HepG2 (cell line): Measurements from ENCODE around the gene PASK.

Experiments used
- CTCF ChIP-seq: sonication (generic); formaldehyde crosslinking; IDR thresholded peaks from 2 replicates; pipeline ENCODE4 v1.5.0; 2020; ENCODE audit warnings: mild to moderate bottlenecking, missing genetic modification reagents, moderate library complexity
- EP300 ChIP-seq, 3 experiments: sonication (generic) in 1 of 3; formaldehyde crosslinking in 1 of 3; IDR thresholded peaks; 2 replicates each; pipeline versions ENCODE4 v1.5.1 to v1.6.1; 2011 to 2020; ENCODE audit warnings: low read depth in 2 of 3, low read length in 2 of 3, borderline replicate concordance in 1 of 3, improper control_type of control experiment in 1 of 3, mild to moderate bottlenecking in 1 of 3, missing genetic modification reagents in 1 of 3, moderate library complexity in 1 of 3
- HNRNPLL ChIP-seq: fragments of 200-400 bp; formaldehyde crosslinking; IDR thresholded peaks from 2 replicates; pipeline ENCODE4 v1.6.1; 2017; ENCODE audit warnings: mild to moderate bottlenecking, low read depth, low read length; ENCODE audit not compliant: poor library complexity, severe bottlenecking
- MEIS1 ChIP-seq: sonication (generic); formaldehyde crosslinking; IDR thresholded peaks from 2 replicates; pipeline ENCODE4 v1.9.0; 2021; ENCODE audit warnings: mild to moderate bottlenecking, missing genetic modification reagents, moderate library complexity, borderline replicate concordance
- POGZ ChIP-seq: sonication (generic); formaldehyde crosslinking; IDR thresholded peaks from 2 replicates; pipeline ENCODE4 v1.4.0; 2020; ENCODE audit warnings: mild to moderate bottlenecking, missing genetic modification reagents
- USF2 ChIP-seq, 2 experiments: sonication (generic) in 1 of 2; formaldehyde crosslinking in 1 of 2; IDR thresholded peaks; 2 replicates each; pipeline versions ENCODE4 v1.5.1 to v1.6.1; 2011 to 2020; ENCODE audit warnings: borderline replicate concordance in 1 of 2, low read depth in 1 of 2, low read length in 1 of 2, mild to moderate bottlenecking in 1 of 2, missing genetic modification reagents in 1 of 2, moderate library complexity in 1 of 2
- ZFP36L1 ChIP-seq: sonication (generic); formaldehyde crosslinking; IDR thresholded peaks from 2 replicates; pipeline ENCODE4 v1.8.0; 2022; ENCODE audit warnings: mild to moderate bottlenecking, missing genetic modification reagents, moderate library complexity
- TF ChIP-seq, protein P1 (sequence below): sonication (generic); formaldehyde crosslinking; IDR thresholded peaks from 2 replicates; pipeline ENCODE4 v1.5.1; 2020; ENCODE audit warnings: mild to moderate bottlenecking, missing genetic modification reagents, moderate library complexity

DNA sequence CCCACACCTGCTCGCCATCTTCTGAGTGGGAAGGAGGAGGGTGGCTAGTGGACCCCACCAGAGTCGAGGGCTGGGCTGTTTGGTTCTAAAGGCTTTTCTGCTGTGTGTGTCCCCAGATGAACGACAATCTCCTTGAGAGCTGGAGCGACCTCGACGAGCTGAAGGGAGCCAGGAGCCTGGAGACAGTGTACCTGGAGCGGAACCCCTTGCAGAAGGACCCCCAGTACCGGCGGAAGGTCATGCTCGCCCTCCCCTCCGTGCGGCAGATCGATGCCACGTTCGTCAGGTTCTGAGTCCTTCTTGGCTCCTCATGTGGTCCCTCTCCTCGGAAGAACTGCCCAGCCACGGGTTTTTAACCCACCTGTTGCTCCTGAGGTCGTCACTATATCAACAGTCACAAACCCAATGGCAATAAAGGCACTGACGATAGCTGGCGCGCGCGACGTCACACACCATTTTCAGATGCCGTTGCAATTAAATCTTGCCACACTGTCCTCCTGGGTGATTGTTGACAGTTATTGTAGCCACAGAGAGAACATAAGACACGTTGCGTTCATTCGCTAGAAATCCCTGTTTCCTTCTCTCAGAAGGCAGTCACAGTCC lies 33.4 kb upstream of the PASK start:
- TF ChIP-seq HNRNPLL (no peak), POGZ (CRISPR knock-in tag) (no peak), USF2 (IDR thresholded peaks at IDR 0.05; ENCODE audit: low read depth, low read length) (no peak), USF2 (CRISPR knock-in tag; IDR thresholded peaks at IDR 0.05; ENCODE audit: borderline replicate concordance) (no peak), EP300 (IDR thresholded peaks at IDR 0.05; ENCODE audit: low read depth in 2 of 2, low read length in 2 of 2) (no peak), EP300 (CRISPR knock-in tag; IDR thresholded peaks at IDR 0.05; ENCODE audit: borderline replicate concordance) (no peak), CTCF (CRISPR knock-in tag) (no peak), ZFP36L1 (CRISPR knock-in tag) (no peak), MEIS1 (CRISPR knock-in tag) (no peak)
- TF ChIP-seq, protein P1, sequence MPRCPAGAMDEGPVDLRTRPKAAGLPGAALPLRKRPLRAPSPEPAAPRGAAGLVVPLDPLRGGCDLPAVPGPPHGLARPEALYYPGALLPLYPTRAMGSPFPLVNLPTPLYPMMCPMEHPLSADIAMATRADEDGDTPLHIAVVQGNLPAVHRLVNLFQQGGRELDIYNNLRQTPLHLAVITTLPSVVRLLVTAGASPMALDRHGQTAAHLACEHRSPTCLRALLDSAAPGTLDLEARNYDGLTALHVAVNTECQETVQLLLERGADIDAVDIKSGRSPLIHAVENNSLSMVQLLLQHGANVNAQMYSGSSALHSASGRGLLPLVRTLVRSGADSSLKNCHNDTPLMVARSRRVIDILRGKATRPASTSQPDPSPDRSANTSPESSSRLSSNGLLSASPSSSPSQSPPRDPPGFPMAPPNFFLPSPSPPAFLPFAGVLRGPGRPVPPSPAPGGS (CRISPR knock-in tag) = no peak
